GM12892 (cell line): ENCODE measurements around the gene CPT1B.

ENCODE experiments used
- POLR2A ChIP-seq: IDR thresholded peaks from 2 replicates; pipeline ENCODE4 v1.6.1; 2011; ENCODE audit warnings: low read depth, low read length, control low read depth
- TAF1 ChIP-seq: IDR thresholded peaks from 2 replicates; pipeline ENCODE4 v1.6.1; 2011; ENCODE audit warnings: low read depth, mild to moderate bottlenecking, control low read depth, low read length, borderline replicate concordance

GRCh38 chr22:50599816-50600455, 21.7 kb upstream of the CPT1B start:
- no peak for TF ChIP-seq POLR2A
- TF ChIP-seq TAF1 = no peak
